GM12878 (cell line): Measurements from ENCODE around the gene SORBS1. TPM values are rescaled to one million over a fixed set of nuclear protein-coding genes. Genes with fewer than 3 reads are reported as not detected.

ENCODE experiments used
- ATAC-seq: fragments of 200-7000 bp; cut with Tn5 transposase; 3 replicates; pipeline ENCODE4 v1.9.1; 2020; ENCODE audit warnings: mild to moderate bottlenecking, moderate library complexity
- BruUV-seq: library from RNA; stranded (reverse); fragments of 400-500 nt; replicated peaks from 2 replicates; lab custom pipeline; 2021; lab: Mats Ljungman, UMichigan
- CTCF ChIA-PET: fragments of 300-600 bp; sonication (Branson Sonifier 250); formaldehyde crosslinking; extraction: SDS; loops from one replicate; lab custom pipeline; 2021; ENCODE audit warnings: inconsistent platforms; lab: Yijun Ruan, JAX
- POLR2A ChIA-PET: fragments of 350-600 bp; formaldehyde crosslinking; extraction: SDS; loops from one replicate; lab custom pipeline; 2021; ENCODE audit warnings: inconsistent platforms; lab: Charles Lee
- RAD21 ChIA-PET: fragments of 300-600 bp; sonication (Branson Sonifier 250); formaldehyde crosslinking; loops from one replicate; lab custom pipeline; 2023; ENCODE audit warnings: antibody characterized with exemption; ENCODE audit not compliant: unreplicated experiment; lab: Charles Lee
- SMC1A ChIA-PET: fragments of 300-600 bp; sonication (Branson Sonifier 250); formaldehyde crosslinking; loops from one replicate; lab custom pipeline; 2023; ENCODE audit not compliant: unreplicated experiment, uncharacterized antibody; lab: Charles Lee
- DNase-seq: peaks from one replicate; pipeline ENCODE4 v3.0.0-alpha.2; 2011; ENCODE audit warnings: low read depth, low spot score
- FAIRE-seq: peaks from 3 replicates; lab custom pipeline; 2011; peaks lifted over from hg19 to GRCh38; lab: Jason Lieb, UNC
- H2AFZ ChIP-seq: 2 replicates; pipeline ENCODE4 v1.6.0; 2011; ENCODE audit warnings: low read depth, low read length, control low read depth; ENCODE audit not compliant: control insufficient read depth
- H3K27ac ChIP-seq: 2 replicates; pipeline ENCODE4 v1.5.1; 2011; ENCODE audit warnings: control low read depth; ENCODE audit not compliant: control insufficient read depth, insufficient read depth
- H3K27me3 ChIP-seq, 2 experiments: replicated peaks in 1 of 2; 2 replicates each; pipeline versions ENCODE4 v1.6.0 to v1.6.1; 2011; ENCODE audit warnings: low read length in 1 of 2; ENCODE audit not compliant: control insufficient read depth in 2 of 2, insufficient read depth in 2 of 2
- H3K36me3 ChIP-seq, 2 experiments: 2 replicates each; pipeline ENCODE4 v1.5.1; 2011; ENCODE audit warnings: low read length in 1 of 2; ENCODE audit not compliant: control insufficient read depth in 2 of 2, insufficient read depth in 2 of 2
- H3K4me1 ChIP-seq: 2 replicates; pipeline ENCODE4 v1.6.1; 2011; ENCODE audit warnings: mild to moderate bottlenecking, low read length, moderate library complexity, mixed read lengths; ENCODE audit not compliant: control insufficient read depth, insufficient read depth
- H3K4me2 ChIP-seq: 2 replicates; pipeline ENCODE4 v1.6.0; 2011; ENCODE audit warnings: control low read depth; ENCODE audit not compliant: control insufficient read depth, insufficient read depth
- H3K4me3 ChIP-seq: fragments of 200-600 bp; sonication (generic); 2 replicates; pipeline ENCODE4 v1.5.1; 2016
- H3K79me2 ChIP-seq: 2 replicates; pipeline ENCODE4 v1.6.0; 2011; ENCODE audit warnings: low read length; ENCODE audit not compliant: control insufficient read depth, insufficient read depth
- H3K9ac ChIP-seq: 2 replicates; pipeline ENCODE4 v1.8.0; 2011; ENCODE audit warnings: low read length, control low read depth, mixed read lengths; ENCODE audit not compliant: control insufficient read depth, insufficient read depth
- H3K9me3 ChIP-seq: replicated peaks from 3 replicates; pipeline ENCODE4 v1.5.1; 2011; ENCODE audit warnings: mild to moderate bottlenecking, low read length; ENCODE audit not compliant: control insufficient read depth, insufficient read depth
- H4K20me1 ChIP-seq: 2 replicates; pipeline ENCODE4 v1.6.0; 2011; ENCODE audit not compliant: control insufficient read depth, insufficient read depth
- EED ChIP-seq: sonication (generic); IDR thresholded peaks from 2 replicates; pipeline ENCODE4 v1.6.1; 2016; ENCODE audit warnings: antibody characterized with exemption, low read depth
- EGR1 ChIP-seq, 2 experiments: IDR thresholded peaks; 1 replicate in 1 of 2; 2 replicates in 1 of 2; pipeline ENCODE4 v1.6.1; 2011 to 2012; ENCODE audit warnings: low read depth in 2 of 2, low read length in 2 of 2, borderline replicate concordance in 1 of 2, mild to moderate bottlenecking in 1 of 2, moderate library complexity in 1 of 2
- HCFC1 ChIP-seq: fragments of 150-350 bp; IDR thresholded peaks from 2 replicates; pipeline ENCODE4 v1.6.1; 2014; ENCODE audit warnings: low read length
- HDAC6 ChIP-seq: fragments of 200-600 bp; sonication (generic); IDR thresholded peaks from one replicate; pipeline ENCODE4 v1.8.0; 2017; ENCODE audit warnings: antibody characterized with exemption; ENCODE audit not compliant: unreplicated experiment
- PML ChIP-seq: IDR thresholded peaks from 2 replicates; pipeline ENCODE4 v1.6.1; 2012; ENCODE audit warnings: low read length, inconsistent platforms
- ZZZ3 ChIP-seq: IDR thresholded peaks from 2 replicates; pipeline ENCODE4 v1.6.1; 2011; ENCODE audit warnings: low read depth; ENCODE audit not compliant: control insufficient read depth, insufficient read length
- WGBS: methylation state at CpG from one replicate; pipeline ENCODE4 v1.1.6; 2016; ENCODE audit warnings: low lambda C conversion rate; ENCODE audit not compliant: insufficient replicate concordance, insufficient coverage; ENCODE audit errors: missing lambda C conversion rate; 5-methylcytosine and 5-hydroxymethylcytosine counted together
- in situ Hi-C: fragments of 300-500 bp; cut with MboI; formaldehyde crosslinking; loops from 9 replicates; pipeline ENCODE4 v1.14.3; 2018; ENCODE audit warnings: mixed read lengths
- intact Hi-C: fragments of 100-400 bp; cut with micrococcal nuclease; formaldehyde crosslinking; loops from one replicate; pipeline ENCODE4 v1.14.2; 2022; ENCODE audit not compliant: unreplicated experiment
- polyA plus RNA-seq, 11 experiments: library from polyadenylated mRNA; depleted of rRNA in 4 of 11; unstranded in 6 of 11; stranded (reverse) in 5 of 11; fragments of >200 nt; fragmentation: Nextera tagmentation in 4 of 11; fragmentation: Illumina TruSeq in 1 of 11; extraction: Ambion mirVana in 4 of 11; extraction: Trizol in 1 of 11; gene quantifications; 1 replicate in 1 of 11; 2 replicates in 10 of 11; pipeline versions ENCODE4 v1.2.1 to v1.2.3, GENCODE V29; 2011 to 2016; ENCODE audit warnings: inconsistent platforms in 2 of 11, missing spikeins in 2 of 11, low read depth in 1 of 11
- total RNA-seq, 4 experiments: library from RNA; depleted of rRNA in 3 of 4; stranded (reverse); fragments of >200 nt in 3 of 4; fragmentation: Illumina TruSeq in 1 of 4; extraction: Trizol in 1 of 4; gene quantifications; 2 replicates each; pipeline versions ENCODE4 v1.2.1 to v1.2.3, GENCODE V29; 2013 to 2021
- TF ChIP-seq, protein P1 (sequence below): fragments of 450-650 bp; conservative IDR thresholded peaks from 2 replicates; pipeline ENCODE4 v1.6.1; 2017; ENCODE audit warnings: mild to moderate bottlenecking, moderate library complexity

SORBS1 gene
- total and polyA plus RNA-seq, 10 of the 15 experiments (the other 5 are each of a cell fraction or from before 2014, with no cell fraction given), result 0.13 to 0.75 (median 0.39) TPM

DNA sequence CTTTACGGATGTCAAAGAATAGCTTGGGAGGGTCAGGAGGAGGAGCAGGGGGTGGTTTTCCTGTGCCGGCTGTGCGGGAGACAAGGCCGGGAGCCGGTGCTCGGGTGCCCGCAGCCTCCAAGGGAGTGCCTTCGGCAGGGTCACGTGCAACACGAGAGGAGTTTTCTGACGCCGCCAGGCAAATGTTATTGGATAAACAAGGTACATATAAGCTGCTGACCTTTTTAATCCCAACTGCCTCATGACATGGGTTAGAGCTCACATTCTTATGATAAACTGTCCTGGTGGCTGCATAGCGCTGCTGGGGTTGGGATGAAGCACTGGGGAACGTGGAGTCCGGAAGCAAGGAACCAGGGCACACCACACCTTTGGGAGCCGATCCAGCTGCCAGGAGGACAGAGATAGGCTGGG is 145.5 kb downstream of the SORBS1 start:
- no TSS peak for BruUV-seq
- H3K9ac ChIP-seq, result no peak overlapping the region
- DNase-seq, result no peak
- H3K36me3 ChIP-seq, result no peaks in the 10 kb centered on the region
- intact Hi-C loops (no loop called here), in situ Hi-C loops (no loop called here)
- SMC1A ChIA-PET, result interaction anchor here (1.0 kb wide), 1 partner anchor 40 kb away, joined by 3 read pairs; no protein-coding TSS in a partner anchor
- no peak for FAIRE-seq
- ATAC-seq, result no peak
- RAD21 ChIA-PET, result interaction anchor here (1.1 to 1.5 kb wide), 2 partner anchors 25 to 41 kb away, joined by 3 read pairs; no protein-coding TSS in a partner anchor
- no peaks in the 10 kb centered on the region for H4K20me1 ChIP-seq
- no peaks in the 10 kb centered on the region for H3K79me2 ChIP-seq
- CTCF ChIA-PET, result interaction anchor here (1.2 to 2.6 kb wide), 3 partner anchors 15 to 41 kb away, joined by 4 to 8 read pairs (median 6); no protein-coding TSS in a partner anchor
- POLR2A ChIA-PET, result interaction anchor here (0.5 to 1.0 kb wide), 2 partner anchors 11 to 17 kb away, joined by 3 read pairs; no protein-coding TSS in a partner anchor
- H3K27me3 ChIP-seq, result no peaks in the 10 kb centered on the region; a peak in 2 of 4 replicates
- H2AFZ ChIP-seq, result no peak overlapping the region
- H3K4me2 ChIP-seq, result no peak overlapping the region
- no peaks in the 10 kb centered on the region for H3K9me3 ChIP-seq
- TF ChIP-seq PML (no peak), ZZZ3 (no peak), HDAC6 (no peak), EGR1 (IDR thresholded peaks at IDR 0.05; ENCODE audit: borderline replicate concordance in 1 of 2, low read depth in 2 of 2, low read length in 2 of 2) (no peak), EED (no peak), HCFC1 (no peak)
- TF ChIP-seq, protein P1, sequence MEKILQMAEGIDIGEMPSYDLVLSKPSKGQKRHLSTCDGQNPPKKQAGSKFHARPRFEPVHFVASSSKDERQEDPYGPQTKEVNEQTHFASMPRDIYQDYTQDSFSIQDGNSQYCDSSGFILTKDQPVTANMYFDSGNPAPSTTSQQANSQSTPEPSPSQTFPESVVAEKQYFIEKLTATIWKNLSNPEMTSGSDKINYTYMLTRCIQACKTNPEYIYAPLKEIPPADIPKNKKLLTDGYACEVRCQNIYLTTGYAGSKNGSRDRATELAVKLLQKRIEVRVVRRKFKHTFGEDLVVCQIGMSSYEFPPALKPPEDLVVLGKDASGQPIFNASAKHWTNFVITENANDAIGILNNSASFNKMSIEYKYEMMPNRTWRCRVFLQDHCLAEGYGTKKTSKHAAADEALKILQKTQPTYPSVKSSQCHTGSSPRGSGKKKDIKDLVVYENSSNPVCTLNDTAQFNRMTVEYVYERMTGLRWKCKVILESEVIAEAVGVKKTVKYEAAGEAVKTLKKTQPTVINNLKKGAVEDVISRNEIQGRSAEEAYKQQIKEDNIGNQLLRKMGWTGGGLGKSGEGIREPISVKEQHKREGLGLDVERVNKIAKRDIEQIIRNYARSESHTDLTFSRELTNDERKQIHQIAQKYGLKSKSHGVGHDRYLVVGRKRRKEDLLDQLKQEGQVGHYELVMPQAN, result no peak
- TF ChIP-seq, all 136 proteins: peak for 0
- WGBS, result 80% methylated on average over 16 of the region's 16 CpGs
- no peak overlapping the region for H3K27ac ChIP-seq
- H3K4me3 ChIP-seq, result no peak overlapping the region
- no peaks in the 10 kb centered on the region for H3K4me1 ChIP-seq
